ENCODE results near the gene CELF2. TPM values are rescaled to one million over a fixed set of nuclear protein-coding genes. Genes with fewer than 3 reads are reported as not detected.

The CELF2 gene
- total RNA-seq, 1 donor from 2014 or later: 31.6 TPM

- Mint-ChIP-seq H3K36me3 (peaks cover 3% of the 10 kb centered on the region), H3K9me3 (peaks cover 9% of the 10 kb centered on the region), H3K4me1 (peaks cover 13% of the 10 kb centered on the region), H3K27me3 (ENCODE audit: insufficient read depth, low read depth) (peaks cover 3% of the 10 kb centered on the region), H3K27ac (no peak overlapping the region), H3K4me3 (no peak overlapping the region)
- Histone ChIP-seq H3K79me2 (ENCODE audit: low read depth) (no peaks in the 10 kb centered on the region), H4K20me1 (ENCODE audit: low read depth) (no peaks in the 10 kb centered on the region), H3K9ac (no peak overlapping the region), H3F3A (ENCODE audit: low read depth) (no peaks in the 10 kb centered on the region), H3K36me3 (no peaks in the 10 kb centered on the region), H3K27me3 (no peaks in the 10 kb centered on the region), H3K4me2 (no peak overlapping the region), H3K9me3 (ENCODE audit: low read depth) (no peaks in the 10 kb centered on the region), H3K4me3 (no peak overlapping the region), H2AFZ (replicated peaks) (no peak overlapping the region), H3K27ac (no peak overlapping the region), H3K4me1 (no peaks in the 10 kb centered on the region)
- no peak for DNase-seq (ENCODE audit: low spot score)
- TF ChIP-seq EZH2phosphoT487 (IDR thresholded peaks at IDR 0.05) (no peak), EZH2 (IDR thresholded peaks at IDR 0.05) (no peak)
- TF ChIP-seq, protein P1, sequence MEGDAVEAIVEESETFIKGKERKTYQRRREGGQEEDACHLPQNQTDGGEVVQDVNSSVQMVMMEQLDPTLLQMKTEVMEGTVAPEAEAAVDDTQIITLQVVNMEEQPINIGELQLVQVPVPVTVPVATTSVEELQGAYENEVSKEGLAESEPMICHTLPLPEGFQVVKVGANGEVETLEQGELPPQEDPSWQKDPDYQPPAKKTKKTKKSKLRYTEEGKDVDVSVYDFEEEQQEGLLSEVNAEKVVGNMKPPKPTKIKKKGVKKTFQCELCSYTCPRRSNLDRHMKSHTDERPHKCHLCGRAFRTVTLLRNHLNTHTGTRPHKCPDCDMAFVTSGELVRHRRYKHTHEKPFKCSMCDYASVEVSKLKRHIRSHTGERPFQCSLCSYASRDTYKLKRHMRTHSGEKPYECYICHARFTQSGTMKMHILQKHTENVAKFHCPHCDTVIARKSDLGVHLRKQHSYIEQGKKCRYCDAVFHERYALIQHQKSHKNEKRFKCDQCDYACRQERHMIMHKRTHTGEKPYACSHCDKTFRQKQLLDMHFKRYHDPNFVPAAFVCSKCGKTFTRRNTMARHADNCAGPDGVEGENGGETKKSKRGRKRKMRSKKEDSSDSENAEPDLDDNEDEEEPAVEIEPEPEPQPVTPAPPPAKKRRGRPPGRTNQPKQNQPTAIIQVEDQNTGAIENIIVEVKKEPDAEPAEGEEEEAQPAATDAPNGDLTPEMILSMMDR (IDR thresholded peaks at IDR 0.05): peak; percentile 34
Observed at GRCh38 chr10:11113156-11113555, 95.5 kb downstream of the CELF2 start.

- H3K9me3 Mint-ChIP-seq: peaks cover 2% of the 10 kb centered on the region
Observed at GRCh38 chr10:11114269-11114668, 96.6 kb downstream of the CELF2 start.

GRCh38 chr10:11115337-11115736, 97.7 kb downstream of the CELF2 start:
- Mint-ChIP-seq H3K9me3 (no peaks in the 10 kb centered on the region), H3K4me3 (no peak overlapping the region), H3K4me1 (peaks cover 10% of the 10 kb centered on the region), H3K27me3 (ENCODE audit: insufficient read depth, low read depth) (peaks cover 3% of the 10 kb centered on the region), H3K27ac (no peak overlapping the region), H3K36me3 (peaks cover 3% of the 10 kb centered on the region)
- no peaks in the 10 kb centered on the region for H3K27me3 ChIP-seq
- peaks cover under 1% of the 10 kb centered on the region for H3K4me1 ChIP-seq
- no peak overlapping the region for H3K27ac ChIP-seq
- no peaks in the 10 kb centered on the region for H3K9me3 ChIP-seq (ENCODE audit: low read depth)
- H3K36me3 ChIP-seq: no peaks in the 10 kb centered on the region
- H2AFZ ChIP-seq (replicated peaks): no peak overlapping the region
- DNase-seq (ENCODE audit: low spot score): no peak
- H3F3A ChIP-seq (ENCODE audit: low read depth): no peaks in the 10 kb centered on the region
- H4K20me1 ChIP-seq (ENCODE audit: low read depth): no peaks in the 10 kb centered on the region
- no peak overlapping the region for H3K4me3 ChIP-seq
- TF ChIP-seq, protein P1 (IDR thresholded peaks at IDR 0.05): no peak
- TF ChIP-seq EZH2 (IDR thresholded peaks at IDR 0.05): no peak
- TF ChIP-seq EZH2phosphoT487 (IDR thresholded peaks at IDR 0.05): no peak
- no peak overlapping the region for H3K9ac ChIP-seq
- H3K79me2 ChIP-seq (ENCODE audit: low read depth): no peaks in the 10 kb centered on the region
- H3K4me2 ChIP-seq: no peak overlapping the region

More at GRCh38 chr10:11114269-11114668, 96.6 kb downstream of the CELF2 start:
- Histone ChIP-seq H3K4me2 (no peak overlapping the region), H3K79me2 (ENCODE audit: low read depth) (no peaks in the 10 kb centered on the region), H3K9me3 (ENCODE audit: low read depth) (no peaks in the 10 kb centered on the region), H3K9ac (no peak overlapping the region), H3K27ac (no peak overlapping the region), H3K4me3 (no peak overlapping the region), H3K36me3 (no peaks in the 10 kb centered on the region), H4K20me1 (ENCODE audit: low read depth) (no peaks in the 10 kb centered on the region), H3F3A (ENCODE audit: low read depth) (no peaks in the 10 kb centered on the region), H3K27me3 (no peaks in the 10 kb centered on the region), H3K4me1 (no peaks in the 10 kb centered on the region), H2AFZ (replicated peaks) (no peak overlapping the region)
- Mint-ChIP-seq H3K4me1 (peaks cover 13% of the 10 kb centered on the region), H3K27ac (no peak overlapping the region), H3K27me3 (ENCODE audit: insufficient read depth, low read depth) (peaks cover 3% of the 10 kb centered on the region), H3K4me3 (no peak overlapping the region), H3K36me3 (peaks cover 3% of the 10 kb centered on the region)
- no peak for DNase-seq (ENCODE audit: low spot score)
- no peak for TF ChIP-seq EZH2phosphoT487 (IDR thresholded peaks at IDR 0.05)

GRCh38 chr10:11116361-11116760, 98.7 kb downstream of the CELF2 start:
- TF ChIP-seq EZH2phosphoT487 (IDR thresholded peaks at IDR 0.05): no peak
- TF ChIP-seq, protein P1 (IDR thresholded peaks at IDR 0.05): no peak
- no peak for TF ChIP-seq EZH2 (IDR thresholded peaks at IDR 0.05)
- Histone ChIP-seq H3K79me2 (ENCODE audit: low read depth) (no peaks in the 10 kb centered on the region), H3K4me1 (peaks cover 10% of the 10 kb centered on the region), H2AFZ (replicated peaks) (no peak overlapping the region), H3K36me3 (no peaks in the 10 kb centered on the region), H3K9me3 (ENCODE audit: low read depth) (no peaks in the 10 kb centered on the region), H3K9ac (no peak overlapping the region), H3K4me2 (no peak overlapping the region), H3F3A (ENCODE audit: low read depth) (no peaks in the 10 kb centered on the region), H3K27ac (no peak overlapping the region), H3K4me3 (no peak overlapping the region), H4K20me1 (ENCODE audit: low read depth) (no peaks in the 10 kb centered on the region), H3K27me3 (no peaks in the 10 kb centered on the region)
- no peak overlapping the region for H3K27ac Mint-ChIP-seq
- peaks cover 3% of the 10 kb centered on the region for H3K27me3 Mint-ChIP-seq (ENCODE audit: insufficient read depth, low read depth)
- peaks cover under 1% of the 10 kb centered on the region for H3K4me1 Mint-ChIP-seq
- DNase-seq (ENCODE audit: low spot score): no peak
- no peaks in the 10 kb centered on the region for H3K9me3 Mint-ChIP-seq
- H3K36me3 Mint-ChIP-seq: peaks cover 3% of the 10 kb centered on the region
- H3K4me3 Mint-ChIP-seq: no peak overlapping the region
